Panc1 (cell line): Measurements from ENCODE around the gene TAS1R2. TPM values are rescaled to one million over a fixed set of nuclear protein-coding genes. Genes with fewer than 3 reads are reported as not detected.

Experiments used
- ATAC-seq: fragments of 200-7000 bp; cut with Tn5 transposase; 2 replicates; pipeline ENCODE4 v1.9.1; 2020; ENCODE audit warnings: mild to moderate bottlenecking, moderate library complexity
- BruUV-seq: library from RNA; stranded (reverse); fragments of 400-500 nt; replicated peaks from 2 replicates; lab custom pipeline; 2021; lab: Mats Ljungman, UMichigan
- CTCF ChIA-PET: fragments of 300-600 bp; sonication (Branson Sonifier 250); formaldehyde crosslinking; loops from one replicate; lab custom pipeline; 2022; ENCODE audit warnings: antibody characterized with exemption; lab: Charles Lee
- POLR2A ChIA-PET: fragments of 300-600 bp; sonication (Branson Sonifier 250); formaldehyde crosslinking; loops from one replicate; lab custom pipeline; 2022; ENCODE audit warnings: antibody characterized with exemption; lab: Charles Lee
- DNase-seq: peaks from one replicate; pipeline ENCODE4 v3.0.0-alpha.2; 2010; ENCODE audit warnings: low read depth, low spot score
- H3K27ac ChIP-seq: 2 replicates; pipeline ENCODE4 v1.5.1; 2011; ENCODE audit warnings: mild to moderate bottlenecking, low read length, inconsistent platforms
- H3K27me3 ChIP-seq: fragments of 200-500 bp; sonication (Bioruptor generic); 2 replicates; pipeline ENCODE4 v1.6.0; 2014; ENCODE audit warnings: low read length, inconsistent platforms; ENCODE audit not compliant: control insufficient read depth, insufficient read depth
- H3K36me3 ChIP-seq: fragments of 200-500 bp; sonication (Bioruptor generic); 2 replicates; pipeline ENCODE4 v1.5.1; 2014; ENCODE audit warnings: inconsistent platforms, mild to moderate bottlenecking, low read length, moderate library complexity; ENCODE audit not compliant: control insufficient read depth, insufficient read depth
- H3K4me1 ChIP-seq: 2 replicates; pipeline ENCODE4 v1.5.1; 2011; ENCODE audit warnings: inconsistent platforms, mild to moderate bottlenecking, low read length, moderate library complexity; ENCODE audit not compliant: control insufficient read depth, insufficient read depth
- H3K4me3 ChIP-seq, 2 experiments: 2 replicates each; pipeline ENCODE4 v1.5.1; 2011 to 2012; ENCODE audit warnings: low read depth in 2 of 2, low read length in 2 of 2, mild to moderate bottlenecking in 2 of 2, inconsistent platforms in 1 of 2, moderate library complexity in 1 of 2
- H3K9me3 ChIP-seq: fragments of 200-500 bp; sonication (Bioruptor generic); 2 replicates; pipeline ENCODE4 v1.5.1; 2014; ENCODE audit warnings: low read depth, mild to moderate bottlenecking, inconsistent platforms, low read length, moderate library complexity; ENCODE audit not compliant: control insufficient read depth, insufficient read depth
- CTCF ChIP-seq: fragments of 450-650 bp; IDR thresholded peaks from 2 replicates; pipeline ENCODE4 v1.5.1; 2017; ENCODE audit warnings: mild to moderate bottlenecking
- REST ChIP-seq, 2 experiments: IDR thresholded peaks; 2 replicates each; pipeline ENCODE4 v1.6.1; 2011 to 2012; ENCODE audit warnings: low read depth in 2 of 2, control low read depth in 1 of 2, low read length in 1 of 2, mild to moderate bottlenecking in 1 of 2, moderate library complexity in 1 of 2; ENCODE audit not compliant: insufficient read depth in 1 of 2
- SIN3A ChIP-seq: IDR thresholded peaks from 2 replicates; pipeline ENCODE4 v1.6.1; 2012; ENCODE audit warnings: low read depth, mild to moderate bottlenecking, low read length, moderate library complexity, borderline replicate concordance; ENCODE audit not compliant: insufficient read depth
- in situ Hi-C: cut with HindIII; loops from 2 replicates; pipeline ENCODE4 v1.10.0; 2016; ENCODE audit warnings: low sequenced_read_pairs, low pct_unique_long_range_greater_than_20kb
- intact Hi-C: fragments of 100-400 bp; cut with micrococcal nuclease; formaldehyde crosslinking; loops from one replicate; pipeline ENCODE4 v1.10.0; 2022; ENCODE audit not compliant: unreplicated experiment
- total RNA-seq: library from RNA; stranded (reverse); gene quantifications from one replicate; pipeline ENCODE4 v1.2.1, GENCODE V29; 2021; ENCODE audit not compliant: unreplicated experiment

The TAS1R2 gene
- total RNA-seq, 1 experiment from 2014 or later, result not detected

GRCh38 chr1:18872071-18872611 is 12.7 kb upstream of the TAS1R2 start:
- TF ChIP-seq REST (IDR thresholded peaks at IDR 0.05; ENCODE audit: insufficient read depth in 1 of 2, low read depth in 2 of 2, low read length in 1 of 2), result no peak
- TF ChIP-seq SIN3A, result no peak
- BruUV-seq, result TSS peak; percentile 72
- Histone ChIP-seq H3K36me3 (no peaks in the 10 kb centered on the region), H3K4me1 (no peaks in the 10 kb centered on the region), H3K27ac (no peak overlapping the region), H3K9me3 (no peaks in the 10 kb centered on the region), H3K4me3 (no peak overlapping the region), H3K27me3 (no peaks in the 10 kb centered on the region)
- ChIA-PET CTCF (no interaction called here), POLR2A (no interaction called here)
- DNase-seq (no peak), ATAC-seq (no peak)
- in situ Hi-C loops, result no loop called here
- intact Hi-C loops, result no loop called here

- ATAC-seq, result no peak
- intact Hi-C loops (no loop called here), in situ Hi-C loops (no loop called here)
Observed at GRCh38 chr1:18871401-18872070, 12.1 kb upstream of the TAS1R2 start.

More at GRCh38 chr1:18871401-18872070, 12.1 kb upstream of the TAS1R2 start:
- no peak for TF ChIP-seq CTCF
- Histone ChIP-seq H3K36me3 (no peaks in the 10 kb centered on the region), H3K4me1 (no peaks in the 10 kb centered on the region), H3K9me3 (no peaks in the 10 kb centered on the region), H3K27me3 (no peaks in the 10 kb centered on the region), H3K27ac (no peak overlapping the region), H3K4me3 (no peak overlapping the region)
- ChIA-PET CTCF (no interaction called here), POLR2A (no interaction called here)
- BruUV-seq, result no TSS peak
- DNase-seq, result no peak
